H9 (cell line): ENCODE data around the gene NOL9. TPM values are rescaled to one million over a fixed set of nuclear protein-coding genes. Genes with fewer than 3 reads are reported as not detected.

ENCODE experiments used
- DNase-seq: peaks from one replicate; pipeline ENCODE4 v3.0.0-alpha.2; 2017
- H2AFZ ChIP-seq: one replicate; pipeline ENCODE4 v1.6.1; 2013; ENCODE audit warnings: mild to moderate bottlenecking, low read length, control low read depth, moderate library complexity
- H2AK5ac ChIP-seq: 2 replicates; pipeline ENCODE4 v1.6.1; 2013; ENCODE audit warnings: low read length, control low read depth, mixed read lengths; ENCODE audit not compliant: insufficient read length
- H2BK120ac ChIP-seq: one replicate; pipeline ENCODE4 v1.6.1; 2013; ENCODE audit warnings: low read depth, mild to moderate bottlenecking, low read length, control low read depth, inconsistent platforms; ENCODE audit not compliant: poor library complexity, severe bottlenecking
- H2BK12ac ChIP-seq: 2 replicates; pipeline ENCODE4 v1.6.1; 2013; ENCODE audit warnings: low read length, control low read depth, mixed read lengths, low read depth; ENCODE audit not compliant: insufficient read length
- H2BK15ac ChIP-seq: 2 replicates; pipeline ENCODE4 v1.6.1; 2013; ENCODE audit warnings: low read depth, low read length, control low read depth
- H2BK20ac ChIP-seq: one replicate; pipeline ENCODE4 v1.6.1; 2013; ENCODE audit warnings: low read depth, mild to moderate bottlenecking, low read length, control low read depth, inconsistent platforms; ENCODE audit not compliant: poor library complexity, severe bottlenecking
- H2BK5ac ChIP-seq: 2 replicates; pipeline ENCODE4 v1.6.1; 2013; ENCODE audit warnings: low read length, control low read depth, mixed read lengths; ENCODE audit not compliant: insufficient read length
- H3K14ac ChIP-seq: 2 replicates; pipeline ENCODE4 v1.6.1; 2013; ENCODE audit warnings: low read length, control low read depth; ENCODE audit not compliant: insufficient read depth
- H3K18ac ChIP-seq: 2 replicates; pipeline ENCODE4 v1.6.1; 2013; ENCODE audit warnings: low read depth, mild to moderate bottlenecking, mixed read lengths, low read length, control low read depth; ENCODE audit not compliant: insufficient read length
- H3K23ac ChIP-seq: 2 replicates; pipeline ENCODE4 v1.6.1; 2013; ENCODE audit warnings: low read length, control low read depth, mixed read lengths, low read depth; ENCODE audit not compliant: insufficient read length
- H3K23me2 ChIP-seq: 2 replicates; pipeline ENCODE4 v1.6.1; 2013; ENCODE audit warnings: low read depth, mild to moderate bottlenecking, mixed read lengths, low read length, control low read depth; ENCODE audit not compliant: insufficient read length, poor library complexity, severe bottlenecking
- H3K27ac ChIP-seq: 2 replicates; pipeline ENCODE4 v1.5.1; 2013; ENCODE audit warnings: low read length, control low read depth, mixed read lengths, low read depth; ENCODE audit not compliant: insufficient read length
- H3K27me3 ChIP-seq: 2 replicates; pipeline ENCODE4 v1.6.1; 2013; ENCODE audit warnings: low read length, control low read depth, inconsistent platforms; ENCODE audit not compliant: insufficient read depth
- H3K4ac ChIP-seq: 2 replicates; pipeline ENCODE4 v1.6.1; 2013; ENCODE audit warnings: low read depth, mild to moderate bottlenecking, control low read depth, inconsistent platforms, low read length, moderate library complexity
- H3K4me1 ChIP-seq: 2 replicates; pipeline ENCODE4 v1.6.1; 2013; ENCODE audit warnings: low read length, control low read depth, inconsistent platforms; ENCODE audit not compliant: insufficient read depth
- H3K4me2 ChIP-seq: 2 replicates; pipeline ENCODE4 v1.6.1; 2013; ENCODE audit warnings: low read length, control low read depth, mixed read lengths; ENCODE audit not compliant: insufficient read length, insufficient read depth
- H3K56ac ChIP-seq: 2 replicates; pipeline ENCODE4 v1.6.1; 2013; ENCODE audit warnings: low read depth, mild to moderate bottlenecking, mixed read lengths, low read length, control low read depth; ENCODE audit not compliant: insufficient read length
- H3K79me1 ChIP-seq: 2 replicates; pipeline ENCODE4 v1.6.1; 2013; ENCODE audit warnings: low read depth, mild to moderate bottlenecking, moderate library complexity, low read length, control low read depth, inconsistent platforms; ENCODE audit not compliant: insufficient read depth, poor library complexity, severe bottlenecking
- H3K79me2 ChIP-seq: 2 replicates; pipeline ENCODE4 v1.6.1; 2013; ENCODE audit warnings: low read length, control low read depth, inconsistent platforms; ENCODE audit not compliant: insufficient read depth
- H3K9ac ChIP-seq: 2 replicates; pipeline ENCODE4 v1.6.1; 2013; ENCODE audit warnings: low read length, control low read depth, mixed read lengths; ENCODE audit not compliant: insufficient read length; ENCODE audit errors: extremely low read depth
- H3K9me3 ChIP-seq: one replicate; pipeline ENCODE4 v1.6.1; 2013; ENCODE audit warnings: low read depth, low read length, inconsistent platforms; ENCODE audit not compliant: control insufficient read depth
- H3T11ph ChIP-seq: one replicate; pipeline ENCODE4 v1.6.1; 2013; ENCODE audit warnings: mild to moderate bottlenecking, low read length, control low read depth, inconsistent platforms
- H4K20me1 ChIP-seq: one replicate; pipeline ENCODE4 v1.6.1; 2013; ENCODE audit not compliant: control insufficient read depth, insufficient read length, insufficient read depth
- H4K5ac ChIP-seq: 2 replicates; pipeline ENCODE4 v1.6.1; 2013; ENCODE audit warnings: low read depth, mild to moderate bottlenecking, mixed read lengths, low read length, control low read depth; ENCODE audit not compliant: insufficient read length
- H4K8ac ChIP-seq: replicated peaks from 2 replicates; pipeline ENCODE4 v1.6.1; 2013; ENCODE audit warnings: low read length, control low read depth, mixed read lengths, low read depth; ENCODE audit not compliant: insufficient read length
- H4K91ac ChIP-seq: 2 replicates; pipeline ENCODE4 v1.6.1; 2013; ENCODE audit warnings: low read depth, mild to moderate bottlenecking, moderate library complexity, mixed read lengths, low read length, control low read depth; ENCODE audit not compliant: insufficient read length
- H3K27ac Mint-ChIP-seq, 3 experiments: 2 replicates in 2 of 3; 3 replicates in 1 of 3; pipeline ENCODE4 v1.8.0; 2020 to 2021; ENCODE audit warnings: mixed read lengths in 3 of 3, mild to moderate bottlenecking in 1 of 3, moderate library complexity in 1 of 3
- H3K27me3 Mint-ChIP-seq: 2 replicates; pipeline ENCODE4 v1.8.0; 2021; ENCODE audit warnings: low read depth, mild to moderate bottlenecking, moderate library complexity, mixed read lengths
- H3K36me3 Mint-ChIP-seq, 3 experiments: 2 replicates in 2 of 3; 3 replicates in 1 of 3; pipeline ENCODE4 v1.8.0; 2020 to 2021; ENCODE audit warnings: low read depth in 3 of 3, mixed read lengths in 3 of 3; ENCODE audit not compliant: insufficient read depth in 1 of 3
- H3K4me1 Mint-ChIP-seq, 2 experiments: 2 replicates each; pipeline ENCODE4 v1.8.0; 2020; ENCODE audit warnings: mixed read lengths in 2 of 2
- H3K4me3 Mint-ChIP-seq, 2 experiments: 2 replicates in 1 of 2; 3 replicates in 1 of 2; pipeline ENCODE4 v1.8.0; 2020 to 2021; ENCODE audit warnings: mild to moderate bottlenecking in 2 of 2, mixed read lengths in 2 of 2, moderate library complexity in 1 of 2
- H3K9me3 Mint-ChIP-seq, 2 experiments: 2 replicates in 1 of 2; 3 replicates in 1 of 2; pipeline ENCODE4 v1.8.0; 2020; ENCODE audit warnings: mild to moderate bottlenecking in 2 of 2, mixed read lengths in 2 of 2, moderate library complexity in 1 of 2
- WGBS: extraction: QIAGEN DNeasy Blood & Tissue Kit; methylation state at CpG from one replicate; pipeline ENCODE4 v1.1.7; 2013; ENCODE audit warnings: missing lambda C conversion rate, low lambda C conversion rate, mixed read lengths; ENCODE audit not compliant: insufficient read length; ENCODE audit errors: extremely low coverage; 5-methylcytosine and 5-hydroxymethylcytosine counted together
- total RNA-seq: library from RNA; stranded (reverse); gene quantifications from 2 replicates; pipeline ENCODE4 v1.2.1, GENCODE V29; 2021
- TF ChIP-seq, protein P1 (sequence below): fragments of 200-600 bp; sonication (generic); conservative IDR thresholded peaks from 3 replicates; pipeline ENCODE4 v1.8.0; 2021; ENCODE audit warnings: antibody characterized with exemption, mild to moderate bottlenecking

NOL9 gene
- total RNA-seq, 1 experiment from 2014 or later, result 50.4 TPM

DNA sequence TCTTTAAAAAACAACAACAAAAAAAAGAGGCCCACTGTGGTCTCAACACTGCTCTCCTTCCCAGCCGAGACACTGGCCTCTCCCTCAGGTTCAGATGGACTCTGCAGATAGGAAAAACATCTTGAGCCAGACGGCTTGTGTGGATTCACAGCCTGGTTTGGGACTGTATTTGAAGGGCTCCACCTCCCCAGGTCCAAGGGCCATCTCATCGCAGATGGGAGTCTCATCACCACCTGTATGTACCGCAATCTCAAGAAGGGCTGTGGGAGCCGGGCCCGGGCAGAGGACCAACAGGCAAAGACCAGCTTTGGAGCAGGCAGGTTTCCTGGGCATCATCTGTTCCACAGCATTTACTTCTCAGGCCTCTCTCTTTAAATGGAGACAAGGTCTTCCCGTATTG lies 35.7 kb upstream of the NOL9 start:
- Histone ChIP-seq H3T11ph (no peak overlapping the region), H2BK15ac (no peak overlapping the region), H2BK12ac (no peak overlapping the region), H3K4me1 (no peaks in the 10 kb centered on the region), H3K79me2 (no peaks in the 10 kb centered on the region), H3K4ac (no peak overlapping the region), H3K23me2 (no peaks in the 10 kb centered on the region), H3K14ac (no peak overlapping the region), H2AFZ (no peak overlapping the region), H4K8ac (no peak overlapping the region), H3K9ac (no peak overlapping the region), H4K91ac (no peak overlapping the region), H3K56ac (no peak overlapping the region), H4K5ac (no peak overlapping the region), H2AK5ac (no peak overlapping the region), H3K4me2 (no peak overlapping the region), H4K20me1 (no peaks in the 10 kb centered on the region), H2BK5ac (no peak overlapping the region), H3K27me3 (no peaks in the 10 kb centered on the region), H2BK120ac (no peak overlapping the region), H3K27ac (no peak overlapping the region), H3K23ac (no peak overlapping the region), H2BK20ac (no peak overlapping the region), H3K18ac (no peak overlapping the region), H3K79me1 (no peaks in the 10 kb centered on the region), H3K9me3 (no peaks in the 10 kb centered on the region)
- no peak overlapping the region for H3K4me3 Mint-ChIP-seq
- DNase-seq, result no peak
- no peaks in the 10 kb centered on the region for H3K9me3 Mint-ChIP-seq
- no CpG with 5 or more reads among the region's 7 CpGs for WGBS
- no peak overlapping the region for H3K27ac Mint-ChIP-seq
- no peaks in the 10 kb centered on the region for H3K4me1 Mint-ChIP-seq
- TF ChIP-seq, protein P1, sequence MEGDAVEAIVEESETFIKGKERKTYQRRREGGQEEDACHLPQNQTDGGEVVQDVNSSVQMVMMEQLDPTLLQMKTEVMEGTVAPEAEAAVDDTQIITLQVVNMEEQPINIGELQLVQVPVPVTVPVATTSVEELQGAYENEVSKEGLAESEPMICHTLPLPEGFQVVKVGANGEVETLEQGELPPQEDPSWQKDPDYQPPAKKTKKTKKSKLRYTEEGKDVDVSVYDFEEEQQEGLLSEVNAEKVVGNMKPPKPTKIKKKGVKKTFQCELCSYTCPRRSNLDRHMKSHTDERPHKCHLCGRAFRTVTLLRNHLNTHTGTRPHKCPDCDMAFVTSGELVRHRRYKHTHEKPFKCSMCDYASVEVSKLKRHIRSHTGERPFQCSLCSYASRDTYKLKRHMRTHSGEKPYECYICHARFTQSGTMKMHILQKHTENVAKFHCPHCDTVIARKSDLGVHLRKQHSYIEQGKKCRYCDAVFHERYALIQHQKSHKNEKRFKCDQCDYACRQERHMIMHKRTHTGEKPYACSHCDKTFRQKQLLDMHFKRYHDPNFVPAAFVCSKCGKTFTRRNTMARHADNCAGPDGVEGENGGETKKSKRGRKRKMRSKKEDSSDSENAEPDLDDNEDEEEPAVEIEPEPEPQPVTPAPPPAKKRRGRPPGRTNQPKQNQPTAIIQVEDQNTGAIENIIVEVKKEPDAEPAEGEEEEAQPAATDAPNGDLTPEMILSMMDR, result no peak
- no peaks in the 10 kb centered on the region for H3K27me3 Mint-ChIP-seq
- H3K36me3 Mint-ChIP-seq, result peaks cover 13 to 52% (median 44%) of the 10 kb centered on the region in 3 experiments; a peak in 6 of 7 replicates
